Measurements from ENCODE around the gene DBH.

The DBH gene

DNA sequence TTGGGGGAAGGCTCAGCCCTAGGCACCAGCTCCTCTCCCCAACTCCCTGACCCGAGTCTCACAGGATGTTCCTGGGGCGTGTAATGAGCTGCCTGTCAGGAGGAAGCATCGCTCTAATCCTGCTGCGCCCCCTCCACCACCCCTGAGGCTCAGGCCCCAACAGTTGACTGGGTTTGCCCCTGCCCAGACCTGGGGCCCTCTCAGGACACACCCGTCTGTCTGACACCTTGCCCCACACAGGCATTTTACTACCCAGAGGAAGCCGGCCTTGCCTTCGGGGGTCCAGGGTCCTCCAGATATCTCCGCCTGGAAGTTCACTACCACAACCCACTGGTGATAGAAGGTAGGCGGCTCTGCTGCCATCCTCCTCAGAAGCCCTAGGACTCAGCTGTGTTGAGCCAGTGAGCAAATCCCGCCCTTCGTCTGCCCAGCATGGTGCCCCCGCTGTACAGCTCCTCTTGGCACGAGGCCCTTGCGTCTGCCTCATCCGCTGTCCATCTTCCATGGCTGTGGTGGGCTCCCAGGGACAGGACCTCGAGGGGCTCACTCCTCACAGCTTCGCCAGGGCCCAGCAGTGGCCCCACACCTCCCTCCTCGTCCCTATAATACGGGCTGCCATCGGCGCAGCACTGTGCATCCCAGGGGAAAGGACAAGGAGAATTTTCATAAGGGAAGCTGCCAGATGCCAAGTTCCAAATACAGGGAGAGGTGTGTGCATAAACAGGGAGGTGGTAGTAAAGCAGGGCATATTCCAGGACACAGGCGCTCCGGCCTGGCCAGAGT is 8.0 kb downstream of the DBH start:
- no peak for DNase-seq (ENCODE audit: low spot score)

DNA sequence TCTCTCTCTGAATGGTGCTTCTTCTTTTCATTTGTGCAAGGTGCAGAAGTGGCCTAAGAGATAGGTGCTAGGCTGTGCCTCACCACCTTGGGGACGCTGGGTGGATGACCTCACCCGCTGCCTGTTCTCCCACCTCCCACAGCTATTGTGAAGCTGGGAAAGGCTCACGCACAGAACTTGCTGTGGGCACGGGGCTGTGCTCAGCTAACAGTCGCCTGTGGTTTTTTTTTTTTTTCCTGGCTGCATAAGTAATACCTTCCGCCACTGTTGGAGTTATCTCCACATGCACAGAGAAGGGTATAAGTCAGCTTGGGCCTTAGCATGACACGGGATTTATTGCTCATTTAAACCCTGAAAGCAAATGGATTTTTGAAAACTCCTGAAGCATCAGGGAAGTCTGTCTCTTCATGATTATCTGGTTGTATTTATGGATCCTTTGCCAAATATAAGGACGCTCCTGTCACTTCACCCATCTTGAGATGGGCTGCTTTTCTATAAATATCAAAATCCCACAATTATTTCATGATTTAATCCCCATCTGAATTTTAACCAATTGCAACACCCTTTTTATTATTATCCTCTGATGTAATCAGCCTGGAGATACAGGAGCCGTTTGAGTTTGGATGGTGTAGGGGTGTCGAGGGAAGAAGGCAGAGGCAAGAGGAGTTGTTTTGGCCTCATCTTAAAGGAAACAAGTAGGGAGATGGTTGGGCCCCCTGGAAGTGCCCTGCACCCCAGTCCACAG is 9.0 kb downstream of the DBH start:
- no peak for DNase-seq (ENCODE audit: low spot score)

DNA sequence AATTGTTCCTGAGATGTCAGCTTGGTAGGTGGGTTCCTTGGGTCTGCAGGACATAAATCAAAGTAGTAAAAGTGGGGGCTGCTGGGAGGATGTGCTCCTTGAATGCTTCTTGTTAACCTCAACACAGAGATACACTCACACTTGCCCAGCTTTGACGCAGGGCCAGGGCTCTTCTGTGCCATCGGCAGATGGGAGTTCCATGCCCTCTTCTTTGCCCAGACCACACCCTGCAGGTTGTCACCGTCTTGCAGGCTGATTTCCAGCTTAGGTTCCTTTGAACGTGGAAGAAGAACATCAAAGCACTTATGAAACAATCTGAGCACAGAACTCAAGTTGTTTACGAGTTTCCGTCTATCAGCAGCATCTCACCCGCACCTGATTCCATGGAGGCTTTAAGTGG is 11.0 kb downstream of the DBH start:
- no peak for DNase-seq (ENCODE audit: low spot score)

DNA sequence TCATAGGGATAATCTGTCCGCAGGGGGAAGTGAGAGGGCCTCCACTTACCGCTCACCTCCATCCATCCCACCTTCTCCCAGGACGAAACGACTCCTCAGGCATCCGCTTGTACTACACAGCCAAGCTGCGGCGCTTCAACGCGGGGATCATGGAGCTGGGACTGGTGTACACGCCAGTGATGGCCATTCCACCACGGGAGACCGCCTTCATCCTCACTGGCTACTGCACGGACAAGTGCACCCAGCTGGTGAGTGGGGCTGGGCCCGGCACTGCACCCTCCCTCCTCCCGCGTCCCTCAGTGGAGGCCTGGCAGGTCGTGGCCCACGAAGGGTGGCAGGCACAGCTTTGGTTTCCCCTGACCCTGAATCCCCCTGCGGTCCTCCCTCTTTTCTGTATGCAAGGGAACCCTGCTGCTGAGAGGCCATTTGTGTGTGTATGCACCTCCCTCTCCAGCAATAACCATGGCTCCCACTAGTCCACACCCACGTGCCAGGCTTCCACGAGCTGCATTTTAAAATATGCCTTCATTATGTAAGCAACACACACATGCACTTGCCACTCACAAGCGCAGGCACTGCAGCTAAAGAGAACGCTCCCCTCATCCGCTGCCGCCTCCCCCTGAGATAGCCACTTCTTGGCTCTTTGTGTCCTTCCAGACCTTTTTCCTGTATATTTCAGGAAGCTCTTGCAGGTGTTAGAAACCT is 11.8 kb downstream of the DBH start:
- no peak for DNase-seq (ENCODE audit: low spot score)

DNA sequence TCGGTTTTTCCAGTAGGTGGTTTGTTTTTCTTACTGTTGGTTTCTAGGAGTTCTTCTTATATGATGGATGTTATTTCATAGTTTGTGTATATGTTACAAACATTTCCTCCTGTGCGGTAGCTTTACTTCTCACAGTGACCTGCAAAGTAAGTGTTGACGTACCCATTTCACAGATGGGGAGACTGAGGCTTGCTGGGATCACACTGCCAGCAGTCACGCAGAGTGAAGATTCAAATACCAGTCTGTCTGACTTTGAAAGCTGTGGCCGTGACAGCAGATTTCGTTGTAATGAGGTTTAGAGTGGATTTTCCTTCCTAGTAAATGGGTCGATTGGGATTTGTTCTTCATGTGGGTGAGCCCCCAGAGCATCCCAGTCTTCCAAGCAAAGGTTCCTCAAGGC is 13.0 kb downstream of the DBH start:
- no peak for DNase-seq (ENCODE audit: low spot score)

DNA sequence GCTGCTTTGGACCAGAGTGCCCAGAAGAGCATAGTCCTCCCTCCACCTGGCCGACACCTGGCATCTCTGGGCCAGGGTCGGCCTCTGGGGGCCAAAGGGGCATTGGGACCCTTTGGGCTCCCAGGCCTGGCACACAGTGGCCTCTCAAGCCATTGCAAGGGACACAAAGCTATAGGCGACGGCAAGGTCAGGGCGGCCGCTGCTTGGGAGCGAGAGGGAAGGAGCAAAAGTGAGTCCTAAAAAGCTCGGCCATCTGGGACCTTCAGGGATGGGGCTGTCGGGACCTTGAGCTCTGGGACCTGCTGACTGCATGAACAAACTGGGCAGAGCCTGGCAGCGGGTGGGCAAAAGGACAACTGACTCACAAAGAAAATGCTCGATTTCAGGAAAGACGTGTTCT is 13.9 kb downstream of the DBH start:
- no peak for DNase-seq (ENCODE audit: low spot score)

DNA sequence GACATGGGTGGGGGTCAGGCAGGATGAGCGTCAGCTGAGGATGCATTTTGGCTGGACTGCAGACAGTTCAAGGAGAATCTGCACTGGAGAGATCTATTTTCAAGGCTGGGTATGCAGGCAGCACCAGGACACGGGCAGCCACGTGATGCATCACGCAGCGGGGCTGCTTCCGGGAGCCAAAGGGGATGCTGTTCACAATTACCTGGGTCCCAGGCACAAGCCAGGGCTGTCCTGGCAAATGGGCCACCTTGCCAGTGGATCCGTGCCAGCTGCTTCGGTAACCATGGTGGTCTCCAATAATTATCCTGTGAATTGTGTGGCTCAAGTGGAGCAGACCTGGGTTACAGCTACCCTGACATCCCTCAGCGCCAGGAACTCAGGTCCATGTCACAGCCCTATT is 17.5 kb downstream of the DBH start:
- no peak for DNase-seq (ENCODE audit: low spot score)

DNA sequence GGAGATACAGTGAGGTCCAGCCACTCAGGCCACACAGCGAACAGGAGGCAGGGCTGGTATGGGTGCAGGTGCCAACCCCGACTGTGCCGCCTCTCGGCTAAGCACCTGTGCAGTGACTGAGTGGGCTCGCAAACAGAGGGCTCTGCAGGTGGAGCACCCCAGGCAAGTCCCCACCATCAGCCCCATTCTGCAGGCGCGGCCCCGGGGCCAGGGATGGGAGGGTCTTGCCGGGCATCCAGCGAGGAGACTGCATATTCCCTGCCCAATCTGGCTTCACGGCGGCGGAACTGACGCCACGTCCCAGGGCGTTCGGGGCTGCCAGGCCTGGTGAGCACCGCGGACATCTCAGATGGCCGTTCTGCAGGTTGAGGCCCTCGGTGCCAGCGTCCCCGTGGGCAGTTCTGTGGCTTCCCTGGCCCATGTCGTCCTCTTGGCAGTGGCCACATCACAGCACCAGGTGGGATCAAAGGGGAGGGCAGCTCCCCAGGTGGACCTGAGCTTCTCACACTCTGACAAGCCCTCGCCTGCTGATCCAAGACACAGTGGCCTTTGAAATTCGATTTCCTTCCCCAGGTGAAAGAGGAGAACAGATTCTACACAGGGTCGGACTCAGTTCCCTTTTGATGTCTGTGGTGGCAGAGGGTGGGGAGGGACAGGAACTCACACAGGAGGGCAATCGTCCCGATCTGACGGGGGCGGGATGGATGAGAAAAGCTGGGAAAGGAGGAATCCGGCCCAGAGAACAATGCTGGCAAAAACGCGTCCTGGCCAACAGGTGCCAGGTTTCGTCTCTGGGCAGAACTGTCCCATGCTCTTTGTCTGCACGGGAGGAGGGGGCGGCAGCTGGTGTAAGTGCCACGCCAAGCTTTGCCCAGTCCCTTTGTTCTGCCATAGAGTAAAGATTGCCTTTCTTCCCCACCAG is 18.8 kb downstream of the DBH start:
- no peak for DNase-seq (ENCODE audit: low spot score)

DNA sequence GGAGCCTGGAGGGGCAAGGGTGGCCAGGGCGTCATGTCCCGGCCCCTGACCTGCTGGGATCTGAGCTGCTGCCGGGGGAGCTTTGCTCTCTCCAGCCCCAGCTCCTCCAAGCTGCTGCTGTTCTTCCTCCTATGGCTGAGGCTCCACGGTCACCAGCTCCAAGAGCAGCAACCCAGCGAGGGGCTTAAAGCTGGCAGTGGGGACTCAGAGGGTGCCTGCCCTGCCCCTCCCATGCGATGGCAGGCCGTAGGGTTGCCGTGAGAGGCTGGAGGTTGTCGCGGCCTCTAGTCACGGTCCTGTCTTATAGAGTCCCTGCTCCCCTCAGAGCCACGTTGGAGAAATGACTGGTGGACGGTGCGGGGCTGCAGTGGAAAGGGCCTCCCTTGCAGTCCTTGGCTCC is 19.5 kb downstream of the DBH start:
- DNase-seq (ENCODE audit: low spot score) = no peak

DNA sequence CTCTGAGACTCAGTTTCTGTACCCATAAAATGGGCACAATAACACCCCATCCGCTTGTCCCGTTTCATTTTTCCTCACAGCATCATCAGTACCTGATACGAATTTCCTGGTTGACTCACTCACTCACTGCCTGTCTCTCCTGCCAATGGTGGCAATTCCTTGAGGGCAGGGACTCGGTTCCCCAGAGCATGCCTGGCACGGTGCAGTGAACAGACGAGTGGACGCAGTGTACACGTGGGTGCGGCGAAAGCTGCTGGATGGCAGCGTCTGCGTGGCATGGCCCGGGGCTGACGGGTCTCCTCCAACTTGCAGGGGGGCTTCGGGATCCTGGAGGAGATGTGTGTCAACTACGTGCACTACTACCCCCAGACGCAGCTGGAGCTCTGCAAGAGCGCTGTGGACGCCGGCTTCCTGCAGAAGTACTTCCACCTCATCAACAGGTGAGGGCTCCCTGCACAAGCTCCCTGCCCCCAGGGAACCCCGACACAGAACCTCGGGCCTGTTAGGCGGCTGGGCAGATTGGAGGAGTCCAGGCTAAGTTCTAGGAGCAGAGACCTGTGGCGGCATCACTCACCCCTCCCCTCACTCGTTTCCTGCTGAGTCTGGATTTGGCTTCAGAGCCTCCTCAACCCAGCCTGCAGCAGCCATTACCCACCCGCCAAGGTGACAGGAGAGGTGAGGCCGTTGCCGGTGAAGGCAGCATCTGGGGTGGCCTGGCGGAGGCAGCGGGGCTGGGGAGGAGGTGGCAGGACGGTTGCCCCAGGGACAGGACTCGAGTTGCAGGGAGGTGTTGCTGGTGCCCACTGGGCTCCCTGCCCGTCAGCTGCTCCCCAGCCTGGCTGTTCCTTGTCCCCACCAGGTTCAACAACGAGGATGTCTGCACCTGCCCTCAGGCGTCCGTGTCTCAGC is 20.3 kb downstream of the DBH start:
- DNase-seq (ENCODE audit: low spot score) = no peak

DNA sequence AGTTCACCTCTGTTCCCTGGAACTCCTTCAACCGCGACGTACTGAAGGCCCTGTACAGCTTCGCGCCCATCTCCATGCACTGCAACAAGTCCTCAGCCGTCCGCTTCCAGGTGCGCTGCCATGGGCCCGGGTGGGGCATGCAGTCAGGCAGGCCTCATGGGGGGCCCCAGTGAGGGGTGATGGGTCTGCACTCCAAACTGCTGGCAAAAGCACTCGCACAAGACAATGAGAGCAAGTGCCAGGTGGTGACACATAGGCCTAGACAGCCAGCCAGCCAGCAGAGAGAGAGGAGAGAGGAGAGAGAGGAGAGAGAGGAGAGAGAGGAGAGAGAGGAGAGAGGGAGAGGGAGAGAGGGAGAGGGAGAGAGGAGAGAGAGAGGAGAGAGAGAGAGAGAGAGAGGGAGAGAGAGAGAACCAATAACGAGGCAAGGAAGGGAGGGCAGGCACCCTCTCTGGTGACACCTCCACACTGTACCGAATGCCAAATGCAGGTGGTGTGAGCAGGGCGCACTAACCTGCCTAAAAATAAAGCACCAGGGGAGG is 21.0 kb downstream of the DBH start:
- DNase-seq (ENCODE audit: low spot score) = no peak

DNA sequence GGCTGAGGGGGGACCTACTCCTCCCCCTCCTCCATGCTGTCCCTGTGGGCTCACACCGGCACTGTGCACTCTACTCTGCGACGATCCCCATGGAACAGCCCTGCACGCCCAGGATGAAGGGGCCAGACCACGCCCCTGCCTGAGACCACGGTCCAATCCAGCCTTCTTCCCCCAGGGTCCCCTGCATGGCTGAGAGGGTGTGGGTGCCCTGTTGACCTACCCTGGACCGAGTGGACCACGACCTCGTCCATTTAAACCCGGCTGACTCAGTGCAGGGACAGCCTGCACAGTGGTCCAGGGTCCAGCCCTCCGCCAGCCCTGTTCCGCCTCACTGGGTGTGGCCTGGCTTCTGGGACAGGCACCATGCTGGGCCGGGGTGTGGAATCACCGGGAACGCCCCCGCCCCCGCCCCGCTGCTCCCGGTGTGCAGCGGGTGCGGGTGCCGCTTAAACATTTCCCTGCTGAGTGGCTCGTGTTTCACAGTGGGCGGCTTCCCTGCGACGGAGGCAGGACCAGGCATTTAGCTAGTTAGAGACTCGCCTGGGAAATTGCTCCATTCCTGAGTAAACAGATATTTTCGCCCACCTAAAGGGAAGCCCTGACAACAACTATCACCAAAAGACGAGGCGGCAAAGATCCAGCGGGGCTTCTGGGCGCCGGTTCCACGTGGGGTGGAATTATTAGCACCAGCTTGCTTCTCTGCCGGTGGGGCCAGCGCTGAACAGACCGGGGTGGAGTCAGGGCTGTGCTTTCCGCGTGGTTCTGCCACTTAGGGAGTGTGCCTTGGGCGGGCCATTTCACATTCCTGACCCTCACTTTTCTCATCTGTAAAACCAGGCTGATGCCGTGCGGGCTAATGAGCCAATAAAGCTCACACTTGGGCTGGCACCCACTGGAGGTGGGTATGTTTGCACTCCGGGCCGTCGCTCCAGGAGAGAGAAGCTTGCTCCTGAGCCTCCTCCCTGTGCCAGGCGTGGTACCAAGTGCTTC is 22.6 kb downstream of the DBH start:
- DNase-seq (ENCODE audit: low spot score) = no peak

DNA sequence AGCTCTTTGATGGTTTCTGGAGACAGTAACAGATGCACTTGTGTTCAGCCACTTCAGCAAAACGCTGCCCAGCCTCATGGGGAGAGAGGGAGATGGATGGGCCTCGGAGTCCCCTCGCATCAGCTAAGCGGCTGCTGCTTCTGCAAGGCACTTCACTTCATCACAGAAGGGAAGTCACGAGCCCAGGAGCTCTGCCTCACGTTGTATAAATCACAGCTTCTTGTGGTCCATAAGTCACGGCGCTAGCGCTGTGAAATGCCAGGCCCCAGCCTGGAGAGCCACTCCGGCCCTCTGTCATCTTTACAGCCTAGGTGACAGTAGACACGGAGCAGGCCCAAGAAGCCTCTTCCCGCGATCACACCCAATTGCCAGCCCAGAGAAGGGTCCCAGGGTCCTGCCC is 23.4 kb downstream of the DBH start:
- DNase-seq (ENCODE audit: low spot score) = no peak

DNA sequence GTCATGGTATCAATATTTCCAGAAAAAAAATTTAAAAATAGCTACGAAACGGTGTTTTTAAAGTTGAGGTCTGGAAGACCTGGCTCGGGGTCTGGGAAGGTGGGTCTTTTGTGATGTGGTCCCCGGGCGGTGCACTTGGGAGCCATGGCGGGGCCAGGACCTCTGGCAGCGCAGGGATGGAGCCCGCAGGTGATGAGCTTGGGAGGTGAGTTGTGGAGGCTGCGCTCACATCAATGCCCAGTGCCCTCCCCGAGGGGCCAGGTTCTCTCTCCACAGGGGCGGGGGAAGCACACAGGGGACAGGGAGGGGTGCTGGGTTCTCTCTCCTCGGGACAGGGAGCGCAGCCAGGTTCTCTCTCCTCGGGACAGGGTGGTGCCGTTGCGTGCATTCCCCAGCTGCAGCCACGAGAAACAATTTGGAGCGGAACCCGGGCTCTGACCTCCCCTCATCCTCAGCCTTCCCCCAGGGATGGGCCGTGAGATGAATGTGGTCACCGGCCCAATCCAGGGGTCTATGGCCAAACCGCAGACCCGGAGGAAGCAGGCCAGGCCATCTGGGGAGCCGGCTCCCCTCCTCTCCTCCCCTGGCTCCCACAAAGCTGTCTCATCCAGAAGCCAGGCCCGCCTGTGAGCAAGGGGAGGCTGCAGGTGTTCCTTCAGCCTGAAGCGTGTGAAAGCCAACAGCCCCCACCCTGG is 25.8 kb downstream of the DBH start:
- no peak for DNase-seq (ENCODE audit: low spot score)

DNA sequence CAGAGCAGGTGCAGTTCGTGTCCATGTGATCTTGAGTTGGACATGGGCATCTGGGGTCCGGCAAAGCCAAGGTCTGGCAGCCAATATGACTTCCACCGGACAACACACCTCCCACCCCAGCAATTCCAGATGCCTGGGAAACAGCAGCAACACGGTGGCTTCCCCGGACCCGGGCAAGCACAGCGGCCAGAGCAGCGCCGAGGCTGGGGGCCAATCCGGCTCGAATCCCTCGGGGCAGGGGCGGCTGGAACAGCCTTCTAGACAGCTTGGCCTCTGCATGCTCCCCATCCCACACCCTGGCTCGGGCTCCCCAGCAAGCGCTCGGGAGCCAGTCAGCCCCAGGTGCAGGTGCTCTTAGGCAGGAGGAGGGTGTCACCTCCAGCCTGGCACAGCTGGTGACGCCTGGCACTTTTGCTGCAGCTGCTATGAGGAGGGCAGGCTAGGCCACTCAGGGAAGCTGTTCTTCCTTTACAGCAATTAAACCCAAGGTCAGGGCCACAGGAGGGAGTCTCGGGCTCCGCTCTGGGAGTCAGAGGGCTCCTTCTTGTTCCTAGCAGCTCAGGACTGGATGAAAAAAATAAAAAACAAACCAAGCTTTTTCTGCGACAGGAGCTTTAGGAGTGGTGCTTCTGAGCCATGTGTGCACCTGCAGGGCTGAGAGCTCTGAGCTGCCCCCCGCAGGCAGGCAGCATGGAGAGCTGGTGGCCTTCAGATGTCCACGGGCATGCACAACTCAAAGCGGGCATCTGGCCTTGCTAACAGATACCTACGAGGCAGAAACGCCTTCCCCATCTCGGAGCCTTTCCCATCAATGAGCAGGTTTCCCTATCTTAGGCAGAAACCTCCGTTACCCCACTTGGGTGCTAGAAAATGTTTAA is 28.2 kb downstream of the DBH start:
- DNase-seq (ENCODE audit: low spot score) = no peak

DNA sequence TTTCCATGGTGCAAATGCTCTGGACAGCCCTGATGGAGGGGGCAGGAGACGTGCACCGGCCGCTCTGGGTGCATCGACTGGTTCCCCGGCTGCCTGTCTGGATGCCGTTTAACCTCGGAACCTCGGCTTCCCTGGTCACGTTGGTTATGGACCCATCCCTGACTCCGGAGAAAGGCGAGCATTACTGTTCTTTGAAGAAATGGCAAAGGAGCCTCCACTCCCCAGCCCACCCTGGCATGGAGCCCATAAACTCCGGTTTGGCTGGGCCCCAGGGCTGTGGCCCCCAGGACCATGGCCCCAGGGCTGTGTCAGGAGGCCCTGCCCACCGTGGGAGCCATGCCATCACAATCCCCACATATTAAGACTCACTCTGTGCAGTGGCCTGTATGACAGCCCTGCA is 28.9 kb downstream of the DBH start:
- no peak for DNase-seq (ENCODE audit: low spot score)

DNA sequence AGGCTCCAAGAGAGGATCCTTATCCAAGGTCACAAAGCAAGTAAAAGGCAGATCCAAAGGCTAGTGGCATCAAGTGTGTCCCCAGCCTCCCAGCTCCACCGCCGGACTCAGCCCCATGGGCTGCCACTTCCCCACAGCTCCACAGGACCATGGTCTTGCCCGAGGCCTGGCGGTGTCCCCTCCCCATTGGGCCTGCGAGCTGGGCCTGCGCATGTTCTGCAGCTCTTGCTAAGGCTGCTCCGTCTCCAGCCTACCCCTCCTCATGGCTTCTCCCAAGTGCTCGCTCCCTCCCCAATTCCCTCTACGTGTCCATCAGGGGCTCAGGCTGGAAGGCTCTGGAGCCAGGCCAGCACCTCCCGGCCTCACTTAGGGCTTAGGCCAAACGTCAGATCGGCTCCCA is 29.4 kb downstream of the DBH start:
- no peak for DNase-seq (ENCODE audit: low spot score)

DNA sequence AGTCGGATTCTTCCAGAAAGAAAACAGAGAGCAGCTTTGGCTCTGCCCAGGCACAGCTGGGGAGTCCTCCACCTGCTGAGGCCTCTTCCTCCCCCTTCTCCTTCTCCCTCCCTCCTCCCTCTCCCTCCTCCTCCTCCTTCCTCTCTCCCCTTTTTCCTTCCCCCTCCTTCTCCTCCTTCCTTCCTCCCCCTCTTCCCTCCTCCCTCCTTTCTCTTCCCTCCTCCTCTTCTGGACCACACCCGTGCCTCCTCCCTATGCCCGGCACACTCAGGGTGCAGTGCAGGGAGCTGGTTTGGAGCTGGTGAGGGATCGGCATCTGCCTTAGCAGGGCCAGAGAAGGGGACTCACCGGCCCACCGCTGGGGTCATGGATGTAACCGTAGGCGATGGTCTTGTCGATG is 30.2 kb downstream of the DBH start:
- no peak for DNase-seq (ENCODE audit: low spot score)

Data from RKO (cell line).